ENCODE data around the gene PLA2G4A. TPM values are rescaled to one million over a fixed set of nuclear protein-coding genes. Genes with fewer than 3 reads are reported as not detected.

The PLA2G4A gene
- total RNA-seq, 2 donors from 2014 or later = 4.9 to 5.7 TPM

DNA sequence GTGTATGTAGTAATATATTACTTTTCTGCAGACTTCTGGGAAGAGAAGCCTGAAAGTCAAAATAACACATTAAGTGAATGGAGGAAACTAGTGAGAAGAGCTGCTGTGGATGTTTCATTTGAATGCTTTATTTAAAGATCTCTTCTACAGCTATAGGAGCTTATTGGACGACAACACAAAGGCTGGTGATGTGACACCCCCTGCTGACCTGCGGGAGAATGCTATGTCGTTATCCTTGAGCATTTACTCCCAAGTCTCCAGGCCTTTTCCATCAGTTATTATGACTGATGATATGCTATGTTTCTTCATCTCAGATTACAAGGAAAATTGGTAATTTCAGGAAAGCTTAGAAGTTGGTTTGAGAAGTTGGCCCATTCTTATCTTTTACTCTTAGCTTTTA, 22.3 kb upstream of the PLA2G4A start:
- Mint-ChIP-seq H3K27ac (no peak overlapping the region), H3K27me3 (ENCODE audit: low read depth) (peaks cover 6% of the 10 kb centered on the region), H3K36me3 (ENCODE audit: insufficient read depth in 2 of 2) (no peaks in the 10 kb centered on the region), H3K4me3 (no peak overlapping the region), H3K9me3 (no peaks in the 10 kb centered on the region), H3K4me1 (ENCODE audit: low read depth) (no peaks in the 10 kb centered on the region)
- no peak for DNase-seq
- ATAC-seq (replicated peaks in 1 of 2) = no peak

DNA sequence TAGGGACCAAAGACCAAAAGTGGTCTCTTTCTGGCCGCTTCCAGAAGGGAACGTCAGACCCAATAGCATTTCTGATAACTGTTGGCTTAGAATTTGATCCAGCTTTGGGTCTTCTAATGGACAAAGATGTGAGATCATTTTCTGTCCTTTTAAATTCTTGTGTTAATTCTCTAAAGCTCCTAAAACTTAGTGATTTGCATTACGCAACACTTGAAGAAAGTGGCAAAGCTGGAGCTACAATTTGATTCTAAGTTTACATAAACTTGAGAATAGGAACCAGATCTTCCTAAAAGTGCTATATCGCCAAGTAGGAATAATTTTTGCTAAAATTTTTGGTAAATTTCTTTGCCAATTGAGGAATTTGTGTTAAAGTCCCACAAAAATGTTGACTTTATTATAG, 21.6 kb upstream of the PLA2G4A start:
- Mint-ChIP-seq H3K36me3 (ENCODE audit: insufficient read depth in 2 of 2) (no peaks in the 10 kb centered on the region), H3K4me1 (ENCODE audit: low read depth) (no peaks in the 10 kb centered on the region), H3K27ac (no peak overlapping the region), H3K9me3 (no peaks in the 10 kb centered on the region), H3K4me3 (no peak overlapping the region), H3K27me3 (ENCODE audit: low read depth) (peaks cover 6% of the 10 kb centered on the region)
- DNase-seq = no peak
- ATAC-seq (replicated peaks in 1 of 2) = no peak

DNA sequence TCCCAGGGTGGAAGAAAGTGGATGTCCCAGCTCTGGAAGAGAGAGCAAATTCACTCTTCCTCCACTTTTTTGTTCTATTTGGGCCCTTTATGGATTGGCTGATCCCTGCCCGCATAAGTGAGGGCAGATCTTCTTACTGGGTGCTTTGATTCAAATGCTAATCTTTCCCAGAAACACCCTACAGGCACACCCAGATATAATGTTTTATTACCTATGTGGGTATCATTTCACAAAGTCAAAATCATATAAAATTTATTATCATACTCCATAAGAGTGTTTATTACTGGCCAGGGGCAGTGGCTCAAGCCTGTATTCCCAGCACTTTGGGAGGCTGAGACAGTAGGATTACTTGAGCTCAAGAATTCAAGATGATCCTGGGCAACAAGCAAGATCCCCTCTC, 16.9 kb upstream of the PLA2G4A start:
- no peak for ATAC-seq (replicated peaks in 1 of 2)
- no peaks in the 10 kb centered on the region for H3K9me3 Mint-ChIP-seq
- H3K36me3 Mint-ChIP-seq (ENCODE audit: insufficient read depth in 2 of 2) = no peaks in the 10 kb centered on the region
- no peak for DNase-seq
- H3K4me1 Mint-ChIP-seq (ENCODE audit: low read depth) = no peaks in the 10 kb centered on the region
- H3K4me3 Mint-ChIP-seq = no peak overlapping the region
- no peaks in the 10 kb centered on the region for H3K27me3 Mint-ChIP-seq (ENCODE audit: low read depth)
- H3K27ac Mint-ChIP-seq = no peak overlapping the region

DNA sequence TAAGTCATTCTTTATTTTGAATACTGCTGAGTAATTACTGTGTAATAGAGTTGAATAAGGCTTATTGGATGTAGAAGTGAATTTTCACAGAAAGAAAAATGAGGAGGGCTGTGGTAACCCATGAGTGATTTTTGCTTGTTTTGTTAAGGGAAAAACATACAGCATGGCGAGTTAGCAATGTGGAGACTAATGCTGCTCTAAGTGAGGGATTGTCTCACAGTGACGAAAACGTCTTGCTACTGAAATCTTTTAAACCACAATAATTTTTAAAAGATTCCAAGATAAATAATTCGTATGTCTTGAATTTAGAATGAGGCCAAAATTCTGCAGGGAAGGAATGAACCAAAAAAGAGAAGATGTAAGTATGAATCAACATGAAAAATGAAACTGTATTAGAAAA, 16.2 kb upstream of the PLA2G4A start:
- Mint-ChIP-seq H3K4me3 (no peak overlapping the region), H3K27me3 (ENCODE audit: low read depth) (no peaks in the 10 kb centered on the region), H3K36me3 (ENCODE audit: insufficient read depth in 2 of 2) (no peaks in the 10 kb centered on the region), H3K4me1 (ENCODE audit: low read depth) (no peaks in the 10 kb centered on the region), H3K9me3 (no peaks in the 10 kb centered on the region), H3K27ac (no peak overlapping the region)
- DNase-seq = no peak
- ATAC-seq (replicated peaks in 1 of 2) = no peak

DNA sequence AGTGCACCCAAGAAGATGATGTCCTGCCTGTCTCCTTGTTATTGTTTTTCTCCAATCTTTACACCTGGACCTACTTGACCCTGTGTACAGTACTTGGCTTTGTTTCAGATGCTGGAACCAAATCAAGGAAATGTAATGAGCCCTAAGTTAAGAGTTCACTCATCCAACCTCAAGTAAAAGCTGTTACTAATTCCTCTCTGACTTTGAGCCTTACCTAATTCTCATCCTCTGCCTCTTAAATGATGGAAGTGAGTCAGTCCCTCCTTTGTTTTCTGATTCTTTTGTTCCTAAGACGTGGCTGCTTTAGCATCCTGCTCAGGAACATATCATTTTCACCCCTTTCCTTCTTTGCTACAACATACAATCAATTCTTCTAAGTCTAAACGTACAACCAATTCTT, 15.3 kb upstream of the PLA2G4A start:
- peak; percentile 39 to 79 for ATAC-seq (replicated peaks in 1 of 2)
- Mint-ChIP-seq H3K4me3 (no peak overlapping the region), H3K9me3 (peaks cover 0 to 1% of the 10 kb centered on the region in 2 donors), H3K27me3 (ENCODE audit: low read depth) (peaks cover 8% of the 10 kb centered on the region), H3K36me3 (ENCODE audit: insufficient read depth in 2 of 2) (no peaks in the 10 kb centered on the region), H3K27ac (no peak overlapping the region), H3K4me1 (ENCODE audit: low read depth) (peaks cover 6% of the 10 kb centered on the region)
- DNase-seq = no peak

DNA sequence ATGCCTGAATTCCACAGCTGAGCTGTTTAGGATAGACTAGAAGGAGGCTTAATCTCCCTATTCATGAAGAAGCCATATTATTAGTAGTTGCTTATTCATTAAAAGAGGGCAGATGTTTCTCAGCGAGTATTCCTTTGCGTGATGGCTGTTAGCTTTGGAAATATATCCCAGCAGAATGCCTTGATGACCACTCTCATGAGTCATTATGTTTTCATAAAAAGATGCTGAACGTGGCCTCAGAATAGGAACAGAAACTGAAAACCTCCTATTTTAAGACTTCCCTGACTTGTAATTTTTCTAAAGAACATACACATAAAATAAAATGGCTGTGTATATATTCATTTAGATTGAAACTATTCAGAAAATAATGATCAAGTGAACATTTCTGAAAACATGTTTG, 9.6 kb upstream of the PLA2G4A start:
- H3K27me3 Mint-ChIP-seq (ENCODE audit: low read depth) = peaks cover 18% of the 10 kb centered on the region
- peaks cover 6% of the 10 kb centered on the region for H3K4me1 Mint-ChIP-seq (ENCODE audit: low read depth)
- H3K9me3 Mint-ChIP-seq = peaks cover 0 to 1% of the 10 kb centered on the region in 2 donors
- H3K36me3 Mint-ChIP-seq (ENCODE audit: insufficient read depth in 2 of 2) = no peaks in the 10 kb centered on the region
- H3K27ac Mint-ChIP-seq = no peak overlapping the region
- no peak for DNase-seq
- no peak overlapping the region for H3K4me3 Mint-ChIP-seq
- no peak for ATAC-seq (replicated peaks in 1 of 2)

DNA sequence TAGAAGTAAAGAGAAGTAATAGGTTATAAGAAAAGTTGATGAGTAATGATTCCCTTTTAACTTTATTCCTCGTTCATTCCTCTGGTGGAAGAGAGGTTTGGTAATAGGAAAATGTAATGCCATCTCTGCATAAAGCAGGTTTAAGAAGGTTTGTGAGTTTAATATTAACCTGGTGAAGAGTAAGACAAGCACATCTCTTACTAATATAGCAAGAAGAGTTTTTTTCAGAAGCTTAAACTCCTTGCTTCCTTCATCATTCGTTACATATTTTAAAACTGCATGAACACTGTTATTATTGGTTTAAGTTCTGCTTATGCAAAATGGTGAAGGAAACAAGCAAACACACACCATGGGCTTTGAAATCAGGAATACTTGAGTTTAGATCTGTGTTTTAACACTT, 9.2 kb upstream of the PLA2G4A start:
- H3K27me3 Mint-ChIP-seq (ENCODE audit: low read depth) = peaks cover 18% of the 10 kb centered on the region
- H3K9me3 Mint-ChIP-seq = peaks cover 0 to 1% of the 10 kb centered on the region in 2 donors
- no peak for DNase-seq
- no peaks in the 10 kb centered on the region for H3K36me3 Mint-ChIP-seq (ENCODE audit: insufficient read depth in 2 of 2)
- H3K4me1 Mint-ChIP-seq (ENCODE audit: low read depth) = peaks cover 6% of the 10 kb centered on the region
- no peak overlapping the region for H3K4me3 Mint-ChIP-seq
- H3K27ac Mint-ChIP-seq = no peak overlapping the region
- ATAC-seq (replicated peaks in 1 of 2) = no peak

DNA sequence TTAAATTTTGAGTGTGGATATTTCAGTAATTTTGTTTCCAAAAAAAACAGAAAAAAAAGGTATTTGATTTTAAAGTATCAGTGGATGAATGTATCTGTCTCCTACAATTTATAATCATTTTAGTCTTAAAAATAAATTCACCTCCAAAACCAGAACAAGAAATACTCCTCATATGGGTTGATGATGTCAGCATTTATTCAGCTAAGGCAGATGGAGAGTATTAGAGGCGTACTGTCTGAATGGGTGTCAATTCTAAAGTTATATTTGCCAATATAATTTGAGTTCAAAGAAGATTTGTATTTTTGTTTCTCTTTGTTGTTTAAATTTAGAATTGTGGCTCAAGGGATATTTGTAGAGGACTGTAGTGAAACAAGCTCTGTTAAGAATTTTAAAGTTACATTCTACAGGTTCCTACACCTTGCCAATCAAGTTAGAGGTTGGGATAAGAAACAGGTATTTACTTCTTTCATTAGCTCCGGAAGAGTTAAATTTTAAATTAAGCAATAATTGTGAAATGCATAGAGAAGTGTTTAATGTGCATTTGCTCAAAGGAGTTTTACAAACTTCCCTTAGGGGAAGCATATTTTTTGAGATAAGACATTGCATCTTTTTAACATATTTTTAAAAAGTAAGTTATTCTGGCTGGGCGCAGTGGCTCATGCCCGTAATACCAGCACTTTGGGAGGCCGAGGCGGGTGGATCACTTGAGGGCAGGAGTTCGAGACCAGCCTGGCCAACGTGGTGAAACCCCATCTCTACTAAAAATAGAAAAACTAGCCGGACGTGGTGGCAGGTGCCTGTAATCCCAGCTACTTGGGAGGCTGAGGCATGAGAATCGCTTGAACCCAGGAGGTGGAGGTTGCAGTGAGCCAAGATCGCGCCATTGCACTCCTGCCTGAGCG, 1.2 kb downstream of the PLA2G4A start:
- peaks cover 14% of the 10 kb centered on the region for H3K4me1 Mint-ChIP-seq (ENCODE audit: low read depth)
- no peak for DNase-seq
- no peaks in the 10 kb centered on the region for H3K9me3 Mint-ChIP-seq
- H3K27ac Mint-ChIP-seq = peak overlapping the region; percentile 60
- no peaks in the 10 kb centered on the region for H3K36me3 Mint-ChIP-seq (ENCODE audit: insufficient read depth in 2 of 2)
- peaks cover 22% of the 10 kb centered on the region for H3K27me3 Mint-ChIP-seq (ENCODE audit: low read depth)
- H3K4me3 Mint-ChIP-seq = peak overlapping the region; percentile 81 to 95
- no peak for ATAC-seq (replicated peaks in 1 of 2)

DNA sequence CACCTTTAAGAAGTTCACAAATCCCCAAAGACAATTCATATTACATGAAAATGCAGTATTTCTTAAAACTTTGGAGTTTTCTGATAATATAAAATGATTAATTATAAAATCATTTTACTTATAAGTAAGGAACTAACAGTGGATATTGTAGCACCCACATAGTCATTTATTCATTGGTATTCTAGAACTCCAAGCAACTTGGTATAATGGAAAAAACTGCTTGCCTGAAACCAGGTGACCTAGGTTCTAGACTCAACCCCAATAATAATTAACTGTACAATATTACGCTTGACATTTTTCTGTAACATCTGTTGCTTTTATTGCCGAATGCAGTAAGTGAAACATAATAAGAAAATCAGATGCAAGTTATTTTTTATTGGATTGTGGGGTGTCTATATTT, 2.4 kb downstream of the PLA2G4A start:
- Mint-ChIP-seq H3K27me3 (ENCODE audit: low read depth) (peaks cover 22% of the 10 kb centered on the region), H3K36me3 (ENCODE audit: insufficient read depth in 2 of 2) (no peaks in the 10 kb centered on the region), H3K4me1 (ENCODE audit: low read depth) (peaks cover 14% of the 10 kb centered on the region), H3K9me3 (no peaks in the 10 kb centered on the region), H3K27ac (no peak overlapping the region), H3K4me3 (peak overlapping the region in 1 of 2 donors; percentile 40)
- DNase-seq (no peak), ATAC-seq (replicated peaks in 1 of 2) (no peak)

DNA sequence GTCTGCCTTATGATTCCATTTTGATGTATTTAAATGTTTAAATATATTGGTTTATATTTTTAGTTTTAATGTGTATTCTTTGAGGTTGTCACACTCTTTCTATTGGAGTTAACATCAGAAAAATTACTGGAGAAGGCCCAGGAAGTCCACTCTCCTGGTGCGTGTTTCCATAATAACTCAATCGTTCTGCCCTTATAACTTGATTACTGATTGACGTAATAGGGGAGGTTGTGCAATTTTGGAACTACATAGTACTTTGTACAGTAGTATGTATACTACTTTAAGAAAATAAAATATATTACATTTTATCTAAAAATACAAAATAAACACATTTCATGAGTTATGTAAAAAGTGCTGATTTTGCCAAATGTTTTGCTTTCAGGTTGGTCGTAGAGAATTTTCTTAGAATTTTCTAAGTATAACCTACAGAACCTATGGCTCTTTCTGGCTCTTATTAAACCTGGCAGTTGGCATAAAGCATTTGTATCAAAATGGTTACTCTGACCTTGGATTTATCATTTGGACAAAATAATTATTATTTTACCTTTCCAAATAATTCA, 5.7 kb downstream of the PLA2G4A start:
- ATAC-seq (replicated peaks in 1 of 2) (no peak), DNase-seq (no peak)
- Mint-ChIP-seq H3K27me3 (ENCODE audit: low read depth) (peaks cover 13% of the 10 kb centered on the region), H3K36me3 (ENCODE audit: insufficient read depth in 2 of 2) (peaks cover 0 to 2% of the 10 kb centered on the region in 2 donors), H3K27ac (no peak overlapping the region), H3K4me1 (ENCODE audit: low read depth) (peaks cover 2% of the 10 kb centered on the region), H3K4me3 (no peak overlapping the region), H3K9me3 (no peaks in the 10 kb centered on the region)

DNA sequence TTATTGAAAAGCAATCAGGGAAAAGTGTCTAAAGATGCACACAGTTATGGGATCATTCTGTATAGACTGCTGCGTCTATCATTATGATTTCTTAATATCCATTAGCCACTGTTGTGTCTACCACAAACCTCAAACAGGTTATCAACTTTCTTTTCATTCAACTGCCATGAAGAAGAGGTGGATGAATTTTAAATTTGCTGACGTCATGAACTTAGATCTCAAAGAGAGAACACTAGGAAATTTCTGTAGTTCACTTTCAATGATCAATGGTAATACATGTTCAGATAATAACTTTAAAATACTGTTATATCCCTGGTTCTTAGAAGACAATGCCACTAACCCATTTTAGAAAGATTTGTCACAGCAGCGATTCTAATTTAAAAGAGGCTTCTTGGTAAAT, 6.7 kb downstream of the PLA2G4A start:
- Mint-ChIP-seq H3K27me3 (ENCODE audit: low read depth) (peaks cover 9% of the 10 kb centered on the region), H3K36me3 (ENCODE audit: insufficient read depth in 2 of 2) (peaks cover 0 to 2% of the 10 kb centered on the region in 2 donors), H3K4me1 (ENCODE audit: low read depth) (no peaks in the 10 kb centered on the region), H3K9me3 (no peaks in the 10 kb centered on the region), H3K4me3 (no peak overlapping the region), H3K27ac (no peak overlapping the region)
- DNase-seq (no peak), ATAC-seq (replicated peaks in 1 of 2) (no peak)

DNA sequence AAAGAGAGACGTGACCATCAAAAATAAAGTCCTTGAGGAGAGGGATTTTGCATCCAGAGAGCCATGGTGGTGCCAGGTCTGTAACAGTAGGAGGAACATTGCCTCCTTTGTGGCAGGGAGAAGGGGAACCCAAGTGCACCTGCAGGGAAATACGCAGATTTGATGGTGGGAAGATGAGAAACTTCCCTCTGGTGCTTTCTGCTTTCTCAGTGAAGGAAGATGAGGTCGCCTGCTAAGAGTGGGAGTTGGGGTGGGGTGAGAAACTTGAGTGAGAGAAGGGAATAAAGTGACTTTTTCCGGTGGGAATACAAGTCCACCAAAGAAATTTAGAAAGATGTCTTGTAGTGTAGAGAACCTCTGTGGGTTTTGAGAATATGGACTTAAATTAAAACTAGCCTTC, 9.1 kb downstream of the PLA2G4A start:
- no peak overlapping the region for H3K27ac Mint-ChIP-seq
- no peak for ATAC-seq (replicated peaks in 1 of 2)
- H3K27me3 Mint-ChIP-seq (ENCODE audit: low read depth) = peaks cover 17% of the 10 kb centered on the region
- no peak for DNase-seq
- H3K4me1 Mint-ChIP-seq (ENCODE audit: low read depth) = no peaks in the 10 kb centered on the region
- peaks cover 0 to 2% of the 10 kb centered on the region in 2 donors for H3K36me3 Mint-ChIP-seq (ENCODE audit: insufficient read depth in 2 of 2)
- no peak overlapping the region for H3K4me3 Mint-ChIP-seq
- H3K9me3 Mint-ChIP-seq = no peaks in the 10 kb centered on the region

DNA sequence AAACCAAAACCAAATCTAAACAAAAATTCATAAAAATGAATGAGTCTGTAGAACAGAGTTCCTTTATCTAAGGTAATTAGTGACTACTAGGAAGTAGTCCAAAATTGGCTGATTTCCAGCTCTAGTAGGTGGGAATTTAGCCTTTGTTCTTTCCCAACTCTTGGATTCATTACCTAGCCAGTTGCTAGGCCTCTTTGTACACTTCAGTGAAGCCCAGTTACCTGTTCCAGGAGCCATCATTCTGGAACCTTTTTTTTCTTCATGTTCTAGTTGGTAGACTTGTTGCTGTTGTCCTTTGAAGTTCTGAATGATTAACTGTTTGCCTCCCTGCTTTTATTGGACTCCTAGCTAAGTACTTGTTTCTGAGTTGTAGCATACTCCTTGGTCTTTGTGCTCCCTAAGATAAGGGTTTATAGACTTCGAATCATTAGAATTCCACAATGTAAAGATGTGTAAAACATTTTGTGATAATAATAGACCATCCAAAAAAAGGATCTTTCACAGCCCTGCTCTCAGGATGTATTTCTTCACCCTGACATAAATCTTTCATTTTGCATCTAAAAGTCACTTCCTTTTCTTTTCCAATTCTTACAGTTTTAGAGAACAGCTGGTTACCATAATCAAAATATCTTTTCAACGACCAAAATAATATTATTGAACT, 9.8 kb downstream of the PLA2G4A start:
- Mint-ChIP-seq H3K36me3 (ENCODE audit: insufficient read depth in 2 of 2) (peaks cover 0 to 2% of the 10 kb centered on the region in 2 donors), H3K4me1 (ENCODE audit: low read depth) (no peaks in the 10 kb centered on the region), H3K4me3 (no peak overlapping the region), H3K27ac (no peak overlapping the region), H3K27me3 (ENCODE audit: low read depth) (peaks cover 23% of the 10 kb centered on the region), H3K9me3 (no peaks in the 10 kb centered on the region)
- ATAC-seq (replicated peaks in 1 of 2) = no peak
- DNase-seq = no peak

Measured in activated T-cell treated with anti-CD3 and anti-CD28 coated beads, Interleukin-2, amount 50 U/mL, for 72 hours (primary cell).